GM12801 (cell line): Measurements from ENCODE around the gene ICA1.

ENCODE experiments used
- TF ChIP-seq, protein P1 (sequence below): IDR thresholded peaks from one replicate; pipeline ENCODE4 v1.5.1; 2011; ENCODE audit warnings: control low read depth; ENCODE audit not compliant: insufficient read length; ENCODE audit errors: extremely low read depth

Gene ICA1

GRCh38 chr7:8228766-8229674 lies 32.9 kb downstream of the ICA1 start:
- TF ChIP-seq, protein P1, sequence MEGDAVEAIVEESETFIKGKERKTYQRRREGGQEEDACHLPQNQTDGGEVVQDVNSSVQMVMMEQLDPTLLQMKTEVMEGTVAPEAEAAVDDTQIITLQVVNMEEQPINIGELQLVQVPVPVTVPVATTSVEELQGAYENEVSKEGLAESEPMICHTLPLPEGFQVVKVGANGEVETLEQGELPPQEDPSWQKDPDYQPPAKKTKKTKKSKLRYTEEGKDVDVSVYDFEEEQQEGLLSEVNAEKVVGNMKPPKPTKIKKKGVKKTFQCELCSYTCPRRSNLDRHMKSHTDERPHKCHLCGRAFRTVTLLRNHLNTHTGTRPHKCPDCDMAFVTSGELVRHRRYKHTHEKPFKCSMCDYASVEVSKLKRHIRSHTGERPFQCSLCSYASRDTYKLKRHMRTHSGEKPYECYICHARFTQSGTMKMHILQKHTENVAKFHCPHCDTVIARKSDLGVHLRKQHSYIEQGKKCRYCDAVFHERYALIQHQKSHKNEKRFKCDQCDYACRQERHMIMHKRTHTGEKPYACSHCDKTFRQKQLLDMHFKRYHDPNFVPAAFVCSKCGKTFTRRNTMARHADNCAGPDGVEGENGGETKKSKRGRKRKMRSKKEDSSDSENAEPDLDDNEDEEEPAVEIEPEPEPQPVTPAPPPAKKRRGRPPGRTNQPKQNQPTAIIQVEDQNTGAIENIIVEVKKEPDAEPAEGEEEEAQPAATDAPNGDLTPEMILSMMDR = no peak

DNA sequence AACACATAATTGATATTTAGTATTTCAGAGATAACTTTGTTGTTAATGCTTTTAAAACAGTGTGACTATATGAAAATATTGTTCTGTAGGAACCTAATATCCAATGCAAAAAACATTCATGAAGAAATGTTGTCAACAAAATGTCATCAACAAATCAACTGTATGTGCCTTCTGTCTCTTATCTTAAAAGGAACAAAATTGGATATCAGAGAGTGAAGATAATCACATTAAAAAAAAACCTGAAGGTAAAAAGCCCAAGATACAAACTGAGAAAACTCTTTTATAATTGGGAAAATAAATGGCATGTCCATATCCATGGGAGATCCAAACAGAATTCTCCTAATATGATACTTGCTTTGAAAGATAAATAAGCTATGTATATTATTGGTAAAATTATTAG lies 33.9 kb downstream of the ICA1 start:
- TF ChIP-seq, protein P1 = no peak

- TF ChIP-seq, protein P1 = no peak
Measured at GRCh38 chr7:8227261-8227660, 34.7 kb downstream of the ICA1 start.

- TF ChIP-seq, protein P1 = no peak
Measured at GRCh38 chr7:8226501-8226900, 35.5 kb downstream of the ICA1 start.

DNA sequence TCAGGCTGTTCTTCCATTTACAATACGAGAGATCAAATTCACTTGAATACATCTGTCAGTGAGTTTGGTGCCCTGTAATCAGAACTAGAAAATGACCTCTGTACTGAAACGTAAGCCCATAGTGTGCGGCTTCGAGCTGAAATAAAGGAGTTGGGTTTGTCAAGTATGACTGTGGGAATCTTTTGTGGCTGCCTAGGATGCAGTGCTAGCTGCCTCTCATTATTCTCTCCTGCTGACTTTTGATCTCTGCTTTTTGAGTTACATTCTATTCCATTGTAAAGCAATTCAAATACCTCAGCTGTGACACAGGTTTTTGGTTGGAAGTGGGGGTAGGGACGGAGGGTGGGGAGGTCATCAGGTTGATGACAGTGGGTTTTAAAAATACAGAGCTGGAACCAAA lies 40.4 kb downstream of the ICA1 start:
- TF ChIP-seq, protein P1 = no peak

DNA sequence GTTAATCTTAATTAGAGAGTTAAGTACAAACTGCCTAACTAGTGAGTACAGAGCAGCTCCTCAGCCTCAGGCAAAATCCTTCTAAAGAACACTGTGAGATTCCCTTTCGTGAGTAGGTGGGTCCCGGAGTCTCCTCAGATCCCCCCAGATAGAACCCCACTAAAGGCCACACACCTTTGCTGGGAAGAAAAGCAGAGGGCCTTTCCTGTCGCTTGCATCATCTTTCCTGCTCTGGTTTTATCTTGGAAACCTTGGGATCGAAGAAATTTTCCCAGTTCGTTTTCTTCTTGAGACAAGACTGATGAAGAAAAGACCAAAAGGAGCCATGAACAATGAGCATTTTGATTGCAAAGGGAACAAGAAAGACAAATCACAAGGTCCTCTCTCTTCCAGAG lies 40.9 kb downstream of the ICA1 start:
- TF ChIP-seq, protein P1 = no peak

DNA sequence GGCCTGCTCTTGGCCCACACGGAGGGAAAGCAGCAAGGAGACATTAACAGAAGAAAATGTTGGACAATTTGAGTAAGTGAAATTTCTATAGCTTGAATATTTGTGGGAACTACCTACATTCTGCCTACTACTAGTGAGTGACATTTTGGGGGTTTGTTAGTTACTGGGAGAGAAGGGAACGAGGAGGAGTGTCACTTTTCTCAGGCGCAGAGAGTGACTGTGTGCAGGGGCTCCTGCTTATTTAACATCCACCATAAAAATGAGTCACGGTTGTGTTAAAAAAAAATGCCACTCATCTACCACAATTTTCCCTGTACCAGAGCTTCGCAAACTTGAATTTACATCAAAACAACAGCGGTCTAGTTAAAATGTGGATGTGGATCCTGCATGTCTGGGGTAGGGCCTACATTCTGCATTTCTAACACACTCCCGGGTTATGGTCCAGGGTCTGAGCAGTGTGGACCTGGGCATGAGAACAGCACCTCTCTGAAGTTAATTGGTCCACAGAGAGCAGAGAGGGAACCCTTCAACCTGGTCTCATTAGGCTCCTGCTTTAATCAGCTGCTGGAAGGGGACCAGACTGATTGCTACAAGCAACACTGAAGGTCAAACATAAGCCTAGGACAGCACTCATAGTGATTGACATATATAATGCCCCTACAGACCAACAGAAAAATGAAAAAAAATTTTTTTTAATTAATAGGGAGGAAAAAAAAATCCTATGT lies 41.4 kb downstream of the ICA1 start:
- TF ChIP-seq, protein P1 = no peak
